ENCODE data around the gene REG1A.

DNA sequence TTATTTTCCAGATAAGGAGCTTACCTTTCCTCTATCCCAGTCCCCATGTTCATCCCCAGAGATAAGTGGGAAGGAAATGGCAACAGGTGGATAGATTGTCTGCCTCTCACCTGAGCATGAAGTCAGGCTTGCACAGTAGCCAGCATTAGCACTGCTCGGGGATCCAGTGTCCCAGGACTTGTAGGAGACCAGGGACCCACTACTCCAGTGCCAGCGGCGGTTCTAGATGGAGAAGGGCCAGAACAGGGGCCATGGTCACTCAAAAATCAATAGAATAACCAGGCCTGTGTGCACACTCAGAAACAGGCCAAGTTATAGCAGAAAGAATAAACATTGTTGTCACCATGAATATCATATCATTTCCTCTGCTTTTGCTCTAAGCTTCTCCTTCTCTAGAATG is 34.9 kb upstream of the REG1A start:
- TF ChIP-seq POLR2A (IDR thresholded peaks at IDR 0.05; ENCODE audit: low read length), result no peak
- TF ChIP-seq GATA1 (IDR thresholded peaks at IDR 0.05; ENCODE audit: low read depth, low read length), result no peak

Data from erythroblast (primary cell).